Measurements from ENCODE around the gene TCTN3. TPM values are rescaled to one million over a fixed set of nuclear protein-coding genes. Genes with fewer than 3 reads are reported as not detected.

Gene TCTN3
- total RNA-seq, 1 donor from 2014 or later: 26.4 TPM

GRCh38 chr10:95644901-95645300, 48.8 kb downstream of the TCTN3 start:
- Histone ChIP-seq H3K27ac (no peak overlapping the region), H3K4me3 (no peak overlapping the region), H3K4me1 (no peaks in the 10 kb centered on the region), H3K9me3 (no peaks in the 10 kb centered on the region), H3K27me3 (ENCODE audit: low read depth) (no peaks in the 10 kb centered on the region), H3K36me3 (peaks cover 70% of the 10 kb centered on the region)
- ATAC-seq (no peak), DNase-seq (no peak)
- TF ChIP-seq, protein P1, sequence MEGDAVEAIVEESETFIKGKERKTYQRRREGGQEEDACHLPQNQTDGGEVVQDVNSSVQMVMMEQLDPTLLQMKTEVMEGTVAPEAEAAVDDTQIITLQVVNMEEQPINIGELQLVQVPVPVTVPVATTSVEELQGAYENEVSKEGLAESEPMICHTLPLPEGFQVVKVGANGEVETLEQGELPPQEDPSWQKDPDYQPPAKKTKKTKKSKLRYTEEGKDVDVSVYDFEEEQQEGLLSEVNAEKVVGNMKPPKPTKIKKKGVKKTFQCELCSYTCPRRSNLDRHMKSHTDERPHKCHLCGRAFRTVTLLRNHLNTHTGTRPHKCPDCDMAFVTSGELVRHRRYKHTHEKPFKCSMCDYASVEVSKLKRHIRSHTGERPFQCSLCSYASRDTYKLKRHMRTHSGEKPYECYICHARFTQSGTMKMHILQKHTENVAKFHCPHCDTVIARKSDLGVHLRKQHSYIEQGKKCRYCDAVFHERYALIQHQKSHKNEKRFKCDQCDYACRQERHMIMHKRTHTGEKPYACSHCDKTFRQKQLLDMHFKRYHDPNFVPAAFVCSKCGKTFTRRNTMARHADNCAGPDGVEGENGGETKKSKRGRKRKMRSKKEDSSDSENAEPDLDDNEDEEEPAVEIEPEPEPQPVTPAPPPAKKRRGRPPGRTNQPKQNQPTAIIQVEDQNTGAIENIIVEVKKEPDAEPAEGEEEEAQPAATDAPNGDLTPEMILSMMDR (IDR thresholded peaks at IDR 0.05): no peak
- intact Hi-C loops (cut with DNase I): no loop called here

DNA sequence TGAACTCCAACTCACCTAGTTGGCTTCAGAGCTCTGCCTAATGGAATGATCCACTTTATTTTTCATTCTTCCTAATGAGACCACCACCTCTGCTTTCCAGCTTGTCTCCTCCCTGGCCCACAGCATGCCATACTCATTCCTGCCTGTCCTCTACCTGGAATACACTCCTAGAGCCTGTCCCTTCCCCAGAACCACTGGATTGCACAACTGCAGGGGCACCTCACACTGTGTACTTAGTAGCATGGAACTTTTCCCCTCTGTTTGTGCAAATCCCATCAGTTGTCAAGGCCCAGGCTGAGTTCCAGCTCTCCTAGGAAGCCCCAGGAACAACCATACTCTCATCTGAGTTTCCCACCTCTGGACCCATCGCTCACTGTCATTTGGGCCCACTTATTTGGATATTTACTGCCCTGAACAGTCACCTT, 52.8 kb downstream of the TCTN3 start:
- intact Hi-C loops (cut with DNase I): no loop called here
- H3K9me3 ChIP-seq: no peaks in the 10 kb centered on the region
- DNase-seq (no peak), ATAC-seq (no peak)
- TF ChIP-seq, protein P1 (IDR thresholded peaks at IDR 0.05): no peak
- H3K36me3 ChIP-seq: peaks cover 59% of the 10 kb centered on the region
- H3K27ac ChIP-seq: no peak overlapping the region
- no peak overlapping the region for H3K4me3 ChIP-seq
- H3K27me3 ChIP-seq (ENCODE audit: low read depth): no peaks in the 10 kb centered on the region
- no peaks in the 10 kb centered on the region for H3K4me1 ChIP-seq

GRCh38 chr10:95637911-95638310, 55.8 kb downstream of the TCTN3 start:
- H3K36me3 ChIP-seq: peaks cover 74% of the 10 kb centered on the region
- intact Hi-C loops (cut with DNase I): no loop called here
- TF ChIP-seq, protein P1 (IDR thresholded peaks at IDR 0.05): no peak
- ATAC-seq (no peak), DNase-seq (no peak)
- no peaks in the 10 kb centered on the region for H3K9me3 ChIP-seq
- H3K27me3 ChIP-seq (ENCODE audit: low read depth): no peaks in the 10 kb centered on the region
- H3K27ac ChIP-seq: no peak overlapping the region
- H3K4me1 ChIP-seq: no peaks in the 10 kb centered on the region
- no peak overlapping the region for H3K4me3 ChIP-seq

- DNase-seq (no peak), ATAC-seq (no peak)
- H3K4me3 ChIP-seq: no peak overlapping the region
- H3K9me3 ChIP-seq: no peaks in the 10 kb centered on the region
- H3K27me3 ChIP-seq (ENCODE audit: low read depth): no peaks in the 10 kb centered on the region
- TF ChIP-seq, protein P1 (IDR thresholded peaks at IDR 0.05): no peak
- H3K36me3 ChIP-seq: peaks cover 74% of the 10 kb centered on the region
- no peak overlapping the region for H3K27ac ChIP-seq
- intact Hi-C loops (cut with DNase I): no loop called here
- no peaks in the 10 kb centered on the region for H3K4me1 ChIP-seq
Measured at GRCh38 chr10:95637140-95637539, 56.6 kb downstream of the TCTN3 start.

DNA sequence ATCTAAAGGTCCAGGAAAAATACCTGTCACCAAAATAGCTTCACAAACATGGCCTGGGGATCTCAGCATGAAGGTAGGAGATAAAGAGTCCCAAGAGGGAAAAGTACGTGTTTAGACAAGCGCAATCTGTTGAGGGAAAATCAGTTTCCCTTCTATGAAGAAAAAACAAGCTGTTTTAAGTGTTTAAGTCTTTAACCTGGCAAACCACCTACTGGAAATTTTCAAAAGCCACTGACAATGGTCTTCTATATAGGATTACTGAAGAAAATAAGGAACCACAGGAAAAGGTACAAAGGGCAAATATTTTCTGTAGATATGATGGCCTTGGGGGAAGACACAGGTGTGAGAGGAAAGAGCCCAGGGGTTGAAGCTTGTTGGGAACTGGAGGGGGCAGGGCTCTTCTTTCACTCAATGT, 58.4 kb downstream of the TCTN3 start:
- no peaks in the 10 kb centered on the region for H3K27me3 ChIP-seq (ENCODE audit: low read depth)
- peaks cover 71% of the 10 kb centered on the region for H3K36me3 ChIP-seq
- no peaks in the 10 kb centered on the region for H3K4me1 ChIP-seq
- no peak overlapping the region for H3K4me3 ChIP-seq
- ATAC-seq (no peak), DNase-seq (no peak)
- TF ChIP-seq, protein P1 (IDR thresholded peaks at IDR 0.05): no peak
- intact Hi-C loops (cut with DNase I): no loop called here
- no peak overlapping the region for H3K27ac ChIP-seq
- no peaks in the 10 kb centered on the region for H3K9me3 ChIP-seq

GRCh38 chr10:95628786-95629185, 64.9 kb downstream of the TCTN3 start:
- intact Hi-C loops (cut with DNase I): no loop called here
- no peaks in the 10 kb centered on the region for H3K27me3 ChIP-seq (ENCODE audit: low read depth)
- H3K9me3 ChIP-seq: no peaks in the 10 kb centered on the region
- DNase-seq (no peak), ATAC-seq (no peak)
- TF ChIP-seq, protein P1 (IDR thresholded peaks at IDR 0.05): no peak
- H3K4me3 ChIP-seq: no peak overlapping the region
- H3K4me1 ChIP-seq: no peaks in the 10 kb centered on the region
- no peak overlapping the region for H3K27ac ChIP-seq
- peaks cover 92% of the 10 kb centered on the region for H3K36me3 ChIP-seq
